Measurements from ENCODE around the gene OGDH.

OGDH gene

GRCh38 chr7:44756904-44757303 is 150.5 kb downstream of the OGDH start:
- Histone ChIP-seq H4K20me1 (ENCODE audit: insufficient read depth, low read length) (no peaks in the 10 kb centered on the region; the same call in 1 of the 2 replicates), H3K4me1 (ENCODE audit: low read length) (peaks cover 2% of the 10 kb centered on the region; the same call in 1 of the 2 replicates), H3K4me2 (ENCODE audit: low read depth, low read length) (no peak overlapping the region), H3K27me3 (replicated peaks; ENCODE audit: insufficient read depth, low read length) (no peaks in the 10 kb centered on the region), H3K4me3 (ENCODE audit: low read length) (no peak overlapping the region), H2AFZ (ENCODE audit: low read length) (no peak overlapping the region), H3F3A (ENCODE audit: insufficient read depth, low read length) (peaks cover under 1% of the 10 kb centered on the region), H3K27ac (ENCODE audit: low read length) (no peak overlapping the region), H3K79me2 (ENCODE audit: low read length) (peaks cover 52% of the 10 kb centered on the region), H3K9me3 (replicated peaks; ENCODE audit: insufficient read depth, low read length) (no peaks in the 10 kb centered on the region), H3K9ac (ENCODE audit: low read length) (no peak overlapping the region), H3K9me2 (replicated peaks; ENCODE audit: insufficient read depth, low read length) (no peaks in the 10 kb centered on the region), H3K36me3 (replicated peaks; ENCODE audit: insufficient read depth, low read length) (no peaks in the 10 kb centered on the region)
- TF ChIP-seq EZH2phosphoT487 (IDR thresholded peaks at IDR 0.05; ENCODE audit: low read length) = no peak
- no peak for TF ChIP-seq EZH2 (optimal IDR thresholded peaks at IDR 0.05; ENCODE audit: low read depth, low read length)
- no peak for TF ChIP-seq CTCF (IDR thresholded peaks at IDR 0.05; ENCODE audit: low read length)
- no peak for DNase-seq

GRCh38 chr7:44757311-44757710 is 150.9 kb downstream of the OGDH start:
- Histone ChIP-seq H3K4me3 (ENCODE audit: low read length) (no peak overlapping the region), H3K9me2 (replicated peaks; ENCODE audit: insufficient read depth, low read length) (no peaks in the 10 kb centered on the region), H3K4me1 (ENCODE audit: low read length) (no peaks in the 10 kb centered on the region; the same call in 1 of the 2 replicates), H3K36me3 (replicated peaks; ENCODE audit: insufficient read depth, low read length) (no peaks in the 10 kb centered on the region), H2AFZ (ENCODE audit: low read length) (no peak overlapping the region), H3K27ac (ENCODE audit: low read length) (no peak overlapping the region), H3K9me3 (replicated peaks; ENCODE audit: insufficient read depth, low read length) (no peaks in the 10 kb centered on the region), H3K27me3 (replicated peaks; ENCODE audit: insufficient read depth, low read length) (no peaks in the 10 kb centered on the region), H3K9ac (ENCODE audit: low read length) (no peak overlapping the region), H3F3A (ENCODE audit: insufficient read depth, low read length) (no peaks in the 10 kb centered on the region), H3K79me2 (ENCODE audit: low read length) (peaks cover 48% of the 10 kb centered on the region), H4K20me1 (ENCODE audit: insufficient read depth, low read length) (no peaks in the 10 kb centered on the region; the same call in 1 of the 2 replicates), H3K4me2 (ENCODE audit: low read depth, low read length) (no peak overlapping the region)
- DNase-seq = no peak
- TF ChIP-seq CTCF (IDR thresholded peaks at IDR 0.05; ENCODE audit: low read length) (no peak), EZH2 (optimal IDR thresholded peaks at IDR 0.05; ENCODE audit: low read depth, low read length) (no peak), EZH2phosphoT487 (IDR thresholded peaks at IDR 0.05; ENCODE audit: low read length) (no peak)

- no peak overlapping the region for H2AFZ ChIP-seq (ENCODE audit: low read length)
- H3K4me1 ChIP-seq (ENCODE audit: low read length) = no peaks in the 10 kb centered on the region; the same call in 1 of the 2 replicates
- no peak for TF ChIP-seq EZH2phosphoT487 (IDR thresholded peaks at IDR 0.05; ENCODE audit: low read length)
- TF ChIP-seq EZH2 (optimal IDR thresholded peaks at IDR 0.05; ENCODE audit: low read depth, low read length) = no peak
- TF ChIP-seq CTCF (IDR thresholded peaks at IDR 0.05; ENCODE audit: low read length) = no peak
- H3F3A ChIP-seq (ENCODE audit: insufficient read depth, low read length) = no peaks in the 10 kb centered on the region
- no peak overlapping the region for H3K9ac ChIP-seq (ENCODE audit: low read length)
- H4K20me1 ChIP-seq (ENCODE audit: insufficient read depth, low read length) = no peaks in the 10 kb centered on the region; the same call in 1 of the 2 replicates
- no peaks in the 10 kb centered on the region for H3K36me3 ChIP-seq (replicated peaks; ENCODE audit: insufficient read depth, low read length)
- H3K79me2 ChIP-seq (ENCODE audit: low read length) = peaks cover 44% of the 10 kb centered on the region
- no peak overlapping the region for H3K4me2 ChIP-seq (ENCODE audit: low read depth, low read length)
- H3K9me2 ChIP-seq (replicated peaks; ENCODE audit: insufficient read depth, low read length) = no peaks in the 10 kb centered on the region
- H3K27me3 ChIP-seq (replicated peaks; ENCODE audit: insufficient read depth, low read length) = no peaks in the 10 kb centered on the region
- H3K27ac ChIP-seq (ENCODE audit: low read length) = no peak overlapping the region
- no peaks in the 10 kb centered on the region for H3K9me3 ChIP-seq (replicated peaks; ENCODE audit: insufficient read depth, low read length)
- DNase-seq = no peak
- no peak overlapping the region for H3K4me3 ChIP-seq (ENCODE audit: low read length)
These were observed 151.3 kb downstream of the OGDH start for GRCh38 chr7:44757739-44758138.
